ENCODE results near the gene DUOX2.
"Not testable (repeated sequence)": the region's sequence is repeated elsewhere in the genome, so short reads cannot be mapped to it uniquely, and the experiment has no call there.

DUOX2 gene

DNA sequence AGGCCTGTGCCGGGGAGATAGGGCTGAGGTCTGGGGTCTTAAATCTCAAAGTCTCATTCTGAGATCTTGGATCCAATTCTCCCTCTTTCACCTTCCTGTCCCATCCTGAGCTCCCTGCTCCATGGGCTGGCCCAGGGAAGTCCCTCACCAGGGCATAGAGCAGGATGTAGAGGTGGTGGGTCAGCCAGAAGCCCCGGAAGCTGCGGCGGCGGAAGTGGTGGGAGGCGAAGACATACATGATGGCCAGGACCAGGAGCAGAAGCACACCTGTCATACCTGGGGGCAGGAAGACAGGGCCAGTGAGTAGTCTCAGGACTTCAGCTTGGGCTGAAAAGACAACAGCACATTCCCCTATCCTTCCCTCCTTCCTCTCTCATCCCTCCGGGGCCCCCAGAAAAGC is 16.5 kb downstream of the DUOX2 start:
- no peak for DNase-seq

DNA sequence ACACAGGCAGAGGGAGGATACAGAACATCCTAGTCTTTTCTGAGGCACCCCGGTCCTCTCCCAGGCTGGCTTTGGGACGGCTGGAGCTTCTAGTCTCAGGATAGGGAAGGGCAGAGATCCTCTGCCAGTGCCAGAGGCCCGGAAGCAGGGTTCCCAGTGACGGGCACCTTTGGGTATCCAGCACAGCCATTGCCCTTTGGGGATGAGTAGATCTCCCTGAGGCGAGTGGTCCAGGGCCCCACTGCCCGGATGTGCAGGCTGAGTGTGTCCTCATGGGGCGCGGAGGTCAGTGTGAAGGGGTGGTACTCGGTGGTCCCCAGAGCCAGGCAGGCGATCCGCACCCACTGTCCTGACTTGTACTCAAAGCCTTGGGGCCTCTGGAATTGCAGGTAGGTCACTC is 18.3 kb downstream of the DUOX2 start:
- DNase-seq: no peak

DNA sequence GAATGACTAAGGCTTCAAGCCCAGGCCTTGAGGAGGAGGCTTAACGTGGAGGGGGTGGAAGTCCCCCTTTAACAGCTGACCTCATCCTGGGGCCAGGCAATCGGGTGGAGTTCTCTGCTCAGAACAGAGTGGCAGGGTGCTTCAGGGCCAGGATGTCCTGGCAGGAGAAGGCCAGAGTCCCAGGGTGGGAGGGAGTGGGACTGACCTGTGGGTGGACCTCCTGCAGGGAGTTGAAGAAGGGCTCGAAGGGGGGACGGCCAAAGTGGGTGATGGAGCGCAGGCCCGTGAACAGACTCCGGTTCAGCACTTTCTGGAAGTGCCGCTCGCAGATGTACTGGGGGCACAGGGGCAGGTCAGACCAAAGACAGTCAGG is 19.6 kb downstream of the DUOX2 start:
- no peak for DNase-seq

DNA sequence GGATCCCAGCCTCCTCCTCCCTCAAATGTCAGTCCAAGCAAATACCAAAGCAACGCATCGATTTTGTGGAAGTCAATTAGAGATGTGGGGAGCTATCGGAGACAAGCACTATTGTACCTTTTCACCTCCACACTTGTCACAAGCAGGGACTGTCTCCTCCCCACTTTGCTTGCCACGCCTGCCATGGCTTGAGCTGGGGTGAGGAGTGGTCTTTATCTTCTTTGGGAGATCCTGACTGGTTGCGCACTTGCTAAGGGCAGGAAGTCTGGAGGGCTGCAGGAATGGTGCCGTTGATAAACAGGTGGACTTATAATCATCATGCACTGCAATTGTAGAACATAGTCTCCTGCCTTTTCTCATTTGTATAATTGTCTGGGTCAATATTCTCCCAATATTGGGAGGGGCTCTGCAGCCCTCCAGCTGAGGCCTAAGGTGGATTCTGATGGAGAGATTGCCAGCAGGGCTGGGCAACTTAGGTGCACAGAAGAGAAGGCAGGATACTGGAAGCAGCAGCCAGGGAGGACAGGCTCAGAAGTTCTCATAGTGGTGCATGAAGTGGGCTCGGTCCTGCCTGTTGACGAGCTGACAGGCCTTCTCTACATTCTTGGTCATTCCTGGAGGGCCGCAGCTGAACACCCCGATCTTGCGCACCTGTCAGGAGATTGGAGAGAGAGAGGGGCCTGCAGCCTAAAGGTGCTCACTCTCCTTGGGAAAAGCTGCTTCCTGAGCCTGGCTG is 20.2 kb downstream of the DUOX2 start:
- DNase-seq: no peak

DNA sequence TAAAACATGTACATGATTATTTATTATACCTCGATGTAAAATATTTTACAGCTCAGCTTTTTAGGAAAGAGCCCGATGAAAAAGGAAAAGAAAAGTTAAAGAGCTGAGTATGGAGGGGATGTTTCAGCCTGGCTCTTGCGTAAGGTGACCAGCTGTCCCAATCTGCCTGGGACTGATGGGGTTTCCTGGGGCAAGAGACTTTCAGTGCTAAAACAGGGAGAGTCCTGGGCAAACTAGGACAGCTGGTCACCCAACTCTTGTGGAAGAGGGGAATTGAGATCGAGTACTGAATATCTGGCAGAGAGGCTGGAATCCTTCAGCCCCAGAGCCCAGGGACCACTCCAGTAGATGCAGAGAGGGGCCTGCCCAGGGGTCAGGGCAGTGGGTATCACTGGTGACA is 21.0 kb downstream of the DUOX2 start:
- DNase-seq: no peak

DNA sequence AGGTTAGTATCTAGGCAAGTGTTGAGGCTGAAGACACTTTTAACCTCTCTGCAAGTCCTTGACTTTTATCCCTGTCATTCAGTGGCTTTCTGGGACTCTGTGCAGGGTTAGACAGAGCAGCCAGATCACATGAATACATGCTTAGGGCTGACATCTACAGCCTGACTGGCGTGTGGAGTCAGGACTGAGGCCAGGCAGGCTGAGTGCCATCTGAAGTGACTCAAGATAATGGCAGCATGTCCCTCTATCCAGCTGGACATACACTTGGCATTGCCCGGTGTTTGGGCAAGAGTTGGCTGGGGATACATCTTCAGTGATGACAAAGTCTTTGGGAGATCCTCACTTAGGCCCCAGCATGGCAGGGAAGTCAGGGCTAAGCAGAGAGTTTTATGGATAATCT is 22.4 kb downstream of the DUOX2 start:
- no peak for DNase-seq

DNA sequence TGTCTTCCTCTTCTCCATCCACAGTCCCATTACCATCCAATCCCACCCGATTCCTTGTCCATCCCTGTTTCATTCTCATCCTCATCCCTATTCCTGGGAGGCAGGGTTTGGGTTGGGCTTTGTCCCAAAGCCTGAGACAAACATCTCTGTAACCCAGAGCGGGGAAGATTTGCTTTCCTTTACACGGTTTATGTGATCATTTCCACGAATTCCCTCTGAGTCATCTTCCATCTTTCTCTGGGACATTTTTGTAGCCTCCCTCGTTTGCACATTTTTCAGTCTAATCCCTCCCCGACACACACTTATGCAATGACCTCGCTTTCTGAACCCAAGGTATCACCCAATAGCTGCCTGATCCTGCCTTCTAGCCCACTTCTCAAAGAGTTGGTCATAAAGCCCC is 22.8 kb downstream of the DUOX2 start:
- peak; percentile 16 for DNase-seq

DNA sequence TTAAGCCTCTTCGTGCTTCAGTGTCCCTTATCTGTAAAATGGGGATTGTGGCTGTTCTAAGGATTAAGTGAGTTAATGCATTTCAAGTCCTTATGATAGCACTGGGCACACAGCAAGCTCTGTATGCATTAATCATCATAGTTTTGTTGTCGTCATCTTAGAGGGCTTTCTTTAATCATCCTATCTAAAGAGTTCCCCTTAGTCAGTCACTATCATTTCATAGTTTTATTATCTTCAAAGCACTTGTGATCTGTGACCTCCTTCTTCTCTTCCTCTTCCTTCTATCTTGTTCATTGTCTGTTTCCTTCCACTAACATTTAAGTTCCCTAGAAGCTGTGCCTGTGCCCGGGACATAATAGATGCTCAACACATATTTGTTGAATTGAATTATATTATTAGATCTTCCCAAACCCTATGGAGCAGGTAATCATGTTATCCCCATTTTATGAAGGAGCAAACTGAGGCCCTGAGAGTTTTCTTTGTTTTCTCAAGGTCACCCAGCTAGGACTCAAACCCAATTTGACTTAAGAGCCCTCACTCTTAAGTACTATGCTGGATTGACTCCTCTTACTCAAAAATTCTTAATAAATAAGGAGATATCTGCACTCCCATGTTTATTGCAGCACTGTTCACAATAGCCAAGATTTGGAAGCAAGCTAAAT is 24.1 kb downstream of the DUOX2 start:
- DNase-seq: no peak

DNA sequence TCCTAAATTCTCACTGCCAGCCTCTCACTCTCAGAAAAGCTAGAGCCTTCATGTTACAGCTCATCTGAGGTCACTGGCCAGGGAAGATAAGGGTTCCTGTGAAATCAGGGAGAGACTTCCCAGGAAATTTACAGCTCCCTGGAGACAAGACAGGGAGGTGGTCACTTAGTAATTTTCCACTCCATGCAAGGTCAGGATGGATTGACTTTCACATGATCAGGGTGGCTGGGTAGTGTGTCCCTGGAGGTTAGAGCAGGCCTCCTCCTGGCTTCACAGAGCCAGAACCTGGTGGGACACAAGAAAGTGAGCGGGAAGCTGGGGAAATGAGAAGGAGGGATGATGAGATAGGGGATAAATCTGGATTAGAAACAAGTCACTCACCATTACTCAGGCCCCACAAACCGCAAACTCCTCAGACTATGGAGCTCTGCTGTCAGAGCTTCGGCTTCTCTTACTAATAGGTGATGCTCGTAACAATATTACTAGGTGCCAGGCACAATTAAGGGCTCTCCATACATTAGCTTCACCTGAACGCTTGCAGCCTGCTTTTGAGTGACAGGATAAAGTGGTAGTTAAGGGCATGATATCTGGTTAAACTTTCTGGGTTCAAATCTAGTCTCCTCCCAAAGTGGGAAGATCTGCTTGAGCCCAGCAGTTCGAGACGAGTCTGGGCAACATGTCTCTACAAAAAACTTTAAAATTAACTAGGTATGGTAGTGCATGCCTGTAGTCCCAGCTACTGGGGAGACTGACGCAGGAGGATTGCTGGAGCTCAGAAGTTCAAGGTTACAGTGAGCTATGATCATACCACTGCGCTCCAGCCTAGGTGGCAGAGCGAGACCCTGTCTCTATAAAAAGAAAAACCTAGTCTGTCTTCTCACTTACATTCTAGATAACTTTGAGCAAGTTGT is 24.9 kb downstream of the DUOX2 start:
- peak; percentile 13 for DNase-seq

DNA sequence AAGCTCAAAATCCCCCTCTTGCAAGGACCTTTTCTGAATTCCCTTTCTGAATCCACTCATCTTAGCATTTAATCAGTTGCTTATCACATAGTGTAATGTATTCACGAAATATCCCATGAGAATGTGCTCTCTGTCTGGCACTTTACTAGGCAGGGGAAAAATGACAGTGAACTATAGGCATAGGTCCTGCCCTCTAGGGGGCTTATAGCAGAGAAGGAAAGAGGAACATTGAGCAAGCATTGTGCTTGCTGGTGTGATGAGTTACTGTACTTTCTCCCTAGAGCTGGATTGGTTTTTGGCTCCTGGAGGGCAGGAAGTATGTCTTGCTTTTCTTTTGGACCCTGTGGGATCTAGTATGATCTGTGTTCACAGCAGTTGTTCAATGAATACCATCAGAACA is 26.5 kb downstream of the DUOX2 start:
- no peak for DNase-seq

DNA sequence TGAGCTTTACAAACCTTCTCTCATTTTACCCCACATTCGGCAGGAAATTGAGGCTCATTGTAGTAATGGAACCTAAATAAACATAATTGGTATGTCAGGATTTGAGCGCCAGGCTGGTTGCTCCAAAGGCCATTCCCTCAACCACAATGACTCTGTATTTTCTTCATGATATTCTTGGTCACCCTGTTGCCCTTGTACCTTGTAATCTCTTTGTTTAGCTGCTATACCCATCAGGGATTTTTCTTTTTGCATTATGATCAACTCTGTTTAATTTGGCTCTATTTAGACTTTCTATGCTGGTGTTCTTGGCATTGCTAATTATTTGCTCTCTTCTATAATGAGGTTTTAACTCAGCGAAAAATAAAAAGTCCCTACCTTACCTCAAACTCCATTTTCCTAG is 29.8 kb downstream of the DUOX2 start:
- no peak for DNase-seq

DNA sequence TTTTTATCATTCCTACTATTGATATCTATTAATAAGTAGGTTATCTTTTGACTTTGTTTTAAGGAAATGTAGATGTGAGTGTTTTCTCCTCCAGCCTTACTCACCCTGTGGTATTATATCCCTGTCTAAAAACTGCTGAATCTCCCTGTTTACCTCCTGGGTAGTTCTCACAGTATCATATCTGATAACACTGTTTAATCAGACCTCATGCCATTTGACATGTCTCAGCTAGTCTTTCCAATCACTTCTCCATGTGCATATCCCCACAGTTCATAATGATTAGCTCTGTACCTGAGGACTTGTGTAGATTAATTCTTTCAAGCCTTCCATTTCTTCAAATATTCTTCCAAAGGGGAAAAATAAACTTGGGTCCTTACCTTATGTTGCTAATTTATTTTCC is 30.7 kb downstream of the DUOX2 start:
- no peak for DNase-seq

DNA sequence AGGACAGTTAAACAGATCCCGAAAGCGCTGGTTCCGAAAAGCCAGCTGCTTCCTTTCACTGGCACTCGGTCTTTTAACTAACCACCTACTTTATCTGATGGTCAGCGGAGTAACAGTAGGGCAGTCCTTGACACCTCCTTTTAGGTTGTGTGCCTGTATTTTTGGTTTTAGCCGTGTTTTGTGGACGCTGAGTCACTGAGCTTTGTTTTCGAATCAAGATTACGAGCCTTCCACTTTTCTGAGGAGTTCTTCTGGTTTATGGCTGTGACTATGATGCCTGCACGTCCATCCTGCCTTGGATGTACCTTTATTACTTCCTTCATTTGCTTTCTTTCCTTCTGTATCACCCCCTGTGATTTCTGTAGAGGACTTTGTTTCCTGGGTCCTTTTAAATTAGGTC is 31.6 kb downstream of the DUOX2 start:
- not testable (repeated sequence) for DNase-seq

DNA sequence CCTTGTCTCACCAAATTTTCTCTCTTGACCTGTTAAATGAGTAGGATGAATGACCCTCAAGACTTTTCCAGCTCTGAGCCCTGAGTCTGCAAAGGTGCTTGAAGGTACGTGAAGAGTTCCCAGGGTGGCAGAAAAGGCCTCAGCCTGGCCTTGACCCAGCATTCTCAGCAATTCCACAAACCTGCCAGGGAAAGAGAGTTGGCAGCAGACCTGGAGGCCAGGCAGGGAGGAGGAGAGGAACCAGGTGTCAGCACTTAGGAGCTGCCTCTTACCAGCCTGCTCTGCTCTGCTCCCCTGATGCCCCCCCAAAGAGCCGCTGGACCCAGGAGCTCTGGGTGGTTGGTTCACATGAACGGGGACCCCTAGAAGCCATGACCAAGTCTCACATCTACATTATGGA is 33.4 kb downstream of the DUOX2 start:
- DNase-seq: not testable (repeated sequence)

DNA sequence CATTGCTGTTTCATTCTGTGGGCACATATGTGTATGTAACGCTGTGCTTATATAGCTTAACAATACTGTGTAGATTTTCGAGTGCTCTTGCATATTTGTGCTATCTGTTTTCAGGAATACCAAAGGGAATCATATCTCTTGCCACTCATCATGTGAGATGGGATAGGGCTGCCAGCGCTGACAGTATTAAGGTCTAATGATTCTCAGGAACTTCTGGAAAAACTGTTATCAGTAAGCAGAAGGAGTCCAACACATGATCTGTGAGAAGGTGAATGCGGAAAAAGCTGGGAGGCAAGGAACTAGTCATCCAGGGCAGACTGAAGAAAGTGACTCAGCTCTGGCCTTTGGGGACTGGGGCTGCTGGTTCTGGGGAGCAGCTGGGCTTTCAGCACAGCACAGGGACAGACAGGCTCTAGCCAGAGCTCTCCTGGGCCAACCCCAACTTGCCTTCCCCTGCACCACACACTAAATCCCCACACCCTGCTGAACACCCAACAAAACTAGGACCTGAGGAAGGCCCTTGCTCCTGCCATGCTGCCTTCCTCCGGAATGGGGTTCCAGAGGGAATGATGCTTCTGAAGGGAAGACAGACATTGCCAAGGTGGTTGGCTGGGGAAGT is 34.2 kb downstream of the DUOX2 start:
- not testable (repeated sequence) for DNase-seq

DNA sequence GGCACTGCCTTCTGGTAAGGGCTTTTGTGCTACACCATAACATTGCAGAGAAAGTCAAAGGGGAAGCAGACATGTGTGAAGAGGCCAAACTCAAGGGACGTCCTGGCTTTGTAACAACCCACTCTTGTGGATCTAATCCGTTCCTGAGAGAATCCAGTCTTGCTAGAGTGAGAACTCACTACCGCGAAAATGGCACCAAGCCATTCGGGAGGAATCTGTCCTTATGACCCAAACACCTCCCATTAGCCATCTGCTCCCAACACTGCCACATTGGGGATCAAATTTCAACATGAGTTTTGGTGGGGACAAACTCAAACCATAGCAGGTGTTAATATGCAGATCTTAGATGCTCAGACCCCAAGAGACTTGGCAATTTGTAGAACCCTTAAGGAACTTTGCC is 34.8 kb downstream of the DUOX2 start:
- not testable (repeated sequence) for DNase-seq

DNA sequence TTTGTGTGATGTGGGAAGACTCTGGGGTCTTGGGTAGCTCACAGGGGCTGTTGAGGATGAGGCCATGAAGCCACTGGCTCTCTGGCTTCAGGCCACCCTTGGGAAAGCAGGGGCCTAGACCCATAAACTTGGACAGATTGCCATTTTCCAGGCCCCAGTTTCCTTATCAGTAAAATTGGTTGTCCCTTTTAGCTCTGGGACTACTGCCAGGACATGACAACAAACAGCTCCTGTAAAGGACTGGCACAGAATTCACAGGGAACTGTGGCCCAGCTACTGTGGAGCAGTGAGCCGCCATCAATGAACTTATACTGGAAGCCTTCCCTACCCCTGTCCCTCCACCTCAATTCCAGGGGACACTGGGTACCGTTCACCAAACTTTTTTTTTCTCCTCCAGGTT is 36.6 kb downstream of the DUOX2 start:
- not testable (repeated sequence) for DNase-seq

DNA sequence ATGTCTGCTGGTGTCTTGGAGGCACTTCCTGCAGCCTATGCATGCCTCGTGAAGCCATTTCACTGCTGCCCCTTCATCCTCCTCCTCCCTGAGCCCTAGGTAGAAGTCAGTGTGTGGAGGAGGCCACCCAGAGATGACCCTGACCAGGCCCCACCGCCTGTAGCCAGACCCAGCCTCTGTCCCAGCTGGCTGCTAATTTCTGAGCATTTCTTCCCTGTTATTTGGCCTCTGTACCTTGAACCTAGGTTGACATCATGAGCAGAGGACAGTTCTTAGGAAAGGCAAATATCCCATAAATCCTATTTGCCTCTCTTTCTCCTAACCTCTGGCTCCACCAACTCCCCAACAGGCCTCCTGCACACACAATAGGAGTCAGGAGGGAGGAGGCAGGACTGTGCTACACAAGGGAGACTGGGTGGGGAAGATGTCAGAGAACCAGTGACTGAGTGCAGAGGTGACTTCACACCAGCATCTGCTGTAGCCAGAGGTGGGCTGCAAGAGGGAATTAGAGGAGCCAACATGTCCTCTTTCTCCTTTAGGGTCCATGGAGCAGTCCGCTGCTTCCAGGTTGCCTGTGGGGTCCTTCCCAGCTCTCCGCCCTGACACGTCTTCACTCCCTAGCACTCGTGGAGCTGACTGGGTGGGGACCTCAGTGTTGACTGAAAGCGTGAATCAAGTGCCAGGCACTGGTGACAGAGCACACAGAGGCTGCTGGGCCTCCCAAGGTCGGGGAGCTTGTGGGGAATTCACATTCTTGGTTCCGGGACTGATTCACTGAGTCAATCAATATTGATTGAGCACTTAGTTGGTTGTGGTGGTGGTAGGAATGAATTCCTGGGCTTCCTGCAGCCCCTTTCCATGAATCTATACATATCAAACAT is 38.3 kb downstream of the DUOX2 start:
- not testable (repeated sequence) for DNase-seq

DNA sequence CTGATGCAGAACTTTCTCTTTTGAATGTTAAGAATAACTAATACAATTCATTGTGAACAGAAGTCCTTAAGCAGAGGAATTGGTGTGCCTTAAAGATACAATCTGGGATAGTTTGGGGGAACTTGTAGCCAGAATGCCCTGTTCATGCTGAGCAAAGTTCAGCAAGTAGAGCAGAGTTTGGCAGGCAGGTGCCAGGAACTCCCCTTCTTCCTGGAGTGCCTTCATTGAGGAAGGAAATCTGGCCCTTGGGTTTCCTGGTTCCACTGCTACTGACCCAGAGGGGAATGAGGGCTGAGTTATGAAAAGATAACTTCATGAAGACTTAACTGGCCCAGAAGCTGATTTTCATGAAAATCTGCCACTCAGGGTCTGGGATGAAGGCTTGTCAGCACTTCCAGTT is 40.4 kb downstream of the DUOX2 start:
- not testable (repeated sequence) for DNase-seq

DNA sequence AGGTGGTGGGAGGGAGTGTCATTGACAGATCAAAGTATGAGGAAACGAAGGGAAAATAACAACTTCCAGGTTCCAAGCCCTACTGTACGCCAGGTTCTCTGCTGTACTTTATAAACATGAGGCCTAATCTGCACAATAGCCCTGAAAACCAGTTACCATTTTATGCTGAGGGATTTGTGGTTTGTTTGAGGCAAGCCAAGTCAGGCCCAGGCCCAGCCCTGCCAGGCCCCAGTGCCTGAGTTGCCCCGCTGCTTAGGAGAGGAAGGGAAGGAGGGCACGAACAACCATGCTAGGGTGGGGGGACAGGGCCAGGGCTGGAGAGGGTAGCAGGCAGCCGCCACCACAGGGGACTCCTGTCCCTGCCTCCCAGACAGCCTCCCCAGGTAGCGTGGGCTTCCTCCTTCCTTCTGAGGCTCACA is 44.0 kb downstream of the DUOX2 start:
- DNase-seq: not testable (repeated sequence)

DNA sequence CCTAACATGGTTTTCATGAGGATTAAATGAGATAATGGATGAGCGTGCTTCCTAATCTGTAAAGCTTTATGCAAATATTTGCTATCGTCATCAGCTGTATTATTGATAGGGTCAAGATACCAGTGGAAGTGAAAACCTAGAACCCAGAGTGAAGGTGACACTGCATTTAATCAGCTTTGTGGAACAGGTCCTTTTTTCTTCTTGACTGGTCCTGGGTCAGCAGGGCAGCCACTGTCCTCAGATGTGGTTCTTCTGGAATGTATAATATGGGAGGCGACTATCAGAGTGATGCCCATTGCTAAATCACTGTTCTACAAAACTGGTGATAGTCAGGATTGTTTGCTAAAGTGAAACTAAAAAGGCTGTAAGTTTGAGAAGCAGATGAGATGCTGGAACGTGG is 49.6 kb downstream of the DUOX2 start:
- DNase-seq: peak; percentile 11

DNA sequence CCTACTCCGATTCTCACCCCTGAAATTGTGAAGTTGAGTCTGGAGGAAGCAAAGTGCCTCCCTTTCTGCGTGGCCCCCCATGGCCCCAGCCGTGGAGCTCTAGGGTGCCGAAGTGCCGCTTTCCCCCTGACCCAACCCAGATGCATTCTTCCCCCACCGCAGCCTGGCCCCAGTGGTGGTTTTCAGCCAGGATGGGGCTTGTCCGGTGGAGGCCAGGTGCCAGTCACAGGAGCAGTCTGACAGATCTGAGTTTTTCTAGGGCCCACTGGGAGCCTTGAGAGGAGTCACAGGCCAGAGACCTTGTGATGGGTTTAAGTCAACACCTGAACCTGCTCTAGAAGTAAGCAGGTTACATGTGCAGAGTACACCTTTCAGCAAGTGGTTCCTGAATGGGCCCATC is 51.7 kb downstream of the DUOX2 start:
- DNase-seq: not testable (repeated sequence)

Data from fibroblast of upper back skin (primary cell).